Osteoblast (primary cell): ENCODE data around the gene FCGBP. TPM values are rescaled to one million over a fixed set of nuclear protein-coding genes. Genes with fewer than 3 reads are reported as not detected.

Experiments used
- DNase-seq: peaks from one replicate; pipeline ENCODE4 v3.0.0; 2011; ENCODE audit warnings: low spot score, mixed read lengths; ENCODE audit not compliant: insufficient read length; ENCODE audit errors: missing footprints
- H2AFZ ChIP-seq: 2 replicates; pipeline ENCODE4 v1.6.0; 2011; ENCODE audit warnings: mild to moderate bottlenecking, low read length
- H3K27ac ChIP-seq: 2 replicates; pipeline ENCODE4 v1.5.1; 2011; ENCODE audit warnings: mild to moderate bottlenecking, low read depth, low read length, moderate library complexity
- H3K27me3 ChIP-seq: 2 replicates; pipeline ENCODE4 v1.6.0; 2012; ENCODE audit warnings: mild to moderate bottlenecking, control low read depth, inconsistent platforms, low read length, moderate library complexity; ENCODE audit not compliant: insufficient read depth
- H3K36me3 ChIP-seq: 2 replicates; pipeline ENCODE4 v1.5.1; 2011; ENCODE audit warnings: mild to moderate bottlenecking, low read length, control low read depth, moderate library complexity; ENCODE audit not compliant: insufficient read depth
- H3K4me1 ChIP-seq: 2 replicates; pipeline ENCODE4 v1.5.1; 2011; ENCODE audit warnings: mild to moderate bottlenecking, low read length, control low read depth, moderate library complexity; ENCODE audit not compliant: insufficient read depth
- H3K4me2 ChIP-seq: 2 replicates; pipeline ENCODE4 v1.6.0; 2011; ENCODE audit warnings: mild to moderate bottlenecking, low read length; ENCODE audit not compliant: insufficient read depth
- H3K4me3 ChIP-seq: fragments of 200-600 bp; sonication (generic); 3 replicates; pipeline ENCODE4 v1.5.1; 2012; ENCODE audit warnings: mild to moderate bottlenecking, low read length, inconsistent platforms; ENCODE audit not compliant: insufficient read depth
- H3K79me2 ChIP-seq: 2 replicates; pipeline ENCODE4 v1.6.0; 2012; ENCODE audit warnings: mild to moderate bottlenecking, low read length, control low read depth, inconsistent platforms; ENCODE audit not compliant: insufficient read depth
- H3K9me3 ChIP-seq: 2 replicates; pipeline ENCODE4 v1.5.1; 2011; ENCODE audit warnings: low read depth, low read length, control low read depth
- H4K20me1 ChIP-seq: 2 replicates; pipeline ENCODE4 v1.6.0; 2012; ENCODE audit warnings: mild to moderate bottlenecking, low read length, control low read depth; ENCODE audit not compliant: insufficient read depth
- CTCF ChIP-seq: IDR thresholded peaks from 2 replicates; pipeline ENCODE4 v1.5.1; 2011; ENCODE audit warnings: mild to moderate bottlenecking, low read depth, low read length, moderate library complexity; ENCODE audit errors: extremely low read depth
- total RNA-seq: library from RNA; depleted of rRNA; stranded (reverse); fragments of >200 nt; gene quantifications from 2 replicates; pipeline ENCODE4 v1.2.3, GENCODE V29; 2012

Gene FCGBP
- under 0.01 TPM in 2 replicates for total RNA-seq

GRCh38 chr19:39934584-39935363 is at the start of gene FCGBP:
FCGBP (minus strand) TSS chr19:39934634.
- H3K27me3 ChIP-seq: no peaks in the 10 kb centered on the region
- H3K27ac ChIP-seq: no peak within 1 kb of the TSS
- no peak for TF ChIP-seq CTCF
- no peak within 1 kb of the TSS for H3K4me2 ChIP-seq
- H2AFZ ChIP-seq: no peak within 1 kb of the TSS
- no peaks in the 10 kb centered on the region for H3K4me1 ChIP-seq
- H3K9me3 ChIP-seq: no peaks in the 10 kb centered on the region
- no peak within 1 kb of the TSS for H3K4me3 ChIP-seq
- H3K79me2 ChIP-seq: no peaks in the 10 kb centered on the region
- DNase-seq: no peak
- H4K20me1 ChIP-seq: no peaks in the 10 kb centered on the region
- no peaks in the 10 kb centered on the region for H3K36me3 ChIP-seq

- peaks cover 17% of the 10 kb centered on the region for H3K79me2 ChIP-seq
- H3K36me3 ChIP-seq: peaks cover 45% of the 10 kb centered on the region
- no peaks in the 10 kb centered on the region for H3K4me1 ChIP-seq
- peaks cover 5% of the 10 kb centered on the region for H3K9me3 ChIP-seq
- peaks cover 3% of the 10 kb centered on the region for H4K20me1 ChIP-seq
- H3K27me3 ChIP-seq: no peaks in the 10 kb centered on the region
- H3K4me3 ChIP-seq: no peak overlapping the region
- H3K27ac ChIP-seq: no peak overlapping the region
- H2AFZ ChIP-seq: no peak overlapping the region
- DNase-seq: no peak
- no peak overlapping the region for H3K4me2 ChIP-seq
- TF ChIP-seq CTCF: no peak
Measured at GRCh38 chr19:39983695-39984300, 49.4 kb upstream of the FCGBP start.

GRCh38 chr19:39982883-39983282 is 48.4 kb upstream of the FCGBP start:
- H3K4me2 ChIP-seq: no peak overlapping the region
- no peak overlapping the region for H2AFZ ChIP-seq
- H4K20me1 ChIP-seq: peaks cover 3% of the 10 kb centered on the region
- H3K36me3 ChIP-seq: peaks cover 54% of the 10 kb centered on the region
- H3K79me2 ChIP-seq: peaks cover 17% of the 10 kb centered on the region
- peaks cover 5% of the 10 kb centered on the region for H3K9me3 ChIP-seq
- no peak overlapping the region for H3K4me3 ChIP-seq
- no peaks in the 10 kb centered on the region for H3K4me1 ChIP-seq
- no peaks in the 10 kb centered on the region for H3K27me3 ChIP-seq
- no peak for TF ChIP-seq CTCF
- DNase-seq: no peak
- no peak overlapping the region for H3K27ac ChIP-seq
